ENCODE data around the gene AMPD2.

The AMPD2 gene

GRCh38 chr1:109621379-109622136 is 1.9 kb downstream of the AMPD2 start:
- FAIRE-seq (no peak), DNase-seq (ENCODE audit: insufficient read length, low spot score) (no peak)
- TF ChIP-seq CTCF (IDR thresholded peaks at IDR 0.05; ENCODE audit: insufficient read depth, missing control alignments): no peak

- no peak for TF ChIP-seq CTCF (IDR thresholded peaks at IDR 0.05; ENCODE audit: insufficient read depth, missing control alignments)
- FAIRE-seq (no peak), DNase-seq (ENCODE audit: insufficient read length, low spot score) (no peak)
Measured at GRCh38 chr1:109622137-109622892, 2.7 kb downstream of the AMPD2 start.

- no peak for TF ChIP-seq CTCF (IDR thresholded peaks at IDR 0.05; ENCODE audit: insufficient read depth, missing control alignments)
- FAIRE-seq (no peak), DNase-seq (ENCODE audit: insufficient read length, low spot score) (no peak)
Measured at GRCh38 chr1:109622895-109623294, 3.3 kb downstream of the AMPD2 start.

GRCh38 chr1:109623601-109624161 is 4.0 kb downstream of the AMPD2 start:
- FAIRE-seq (no peak), DNase-seq (ENCODE audit: insufficient read length, low spot score) (no peak)
- no peak for TF ChIP-seq CTCF (IDR thresholded peaks at IDR 0.05; ENCODE audit: insufficient read depth, missing control alignments)

GRCh38 chr1:109624201-109625010 is 4.8 kb downstream of the AMPD2 start:
- no peak for FAIRE-seq
- no peak for DNase-seq (ENCODE audit: insufficient read length, low spot score)
- no peak for TF ChIP-seq CTCF (IDR thresholded peaks at IDR 0.05; ENCODE audit: insufficient read depth, missing control alignments)

- FAIRE-seq: no peak
- no peak for TF ChIP-seq CTCF (IDR thresholded peaks at IDR 0.05; ENCODE audit: insufficient read depth, missing control alignments)
- DNase-seq (ENCODE audit: insufficient read length, low spot score): no peak
Measured at GRCh38 chr1:109625176-109625575, 5.5 kb downstream of the AMPD2 start.
